Mesendoderm (in vitro differentiated cells): ENCODE measurements around the gene MIA3.

Source experiments
- DNase-seq: peaks from one replicate; pipeline ENCODE4 v3.0.0; 2013
- H2AK5ac ChIP-seq: 2 replicates; pipeline ENCODE4 v1.6.1; 2013; ENCODE audit warnings: low read length, inconsistent platforms
- H2BK120ac ChIP-seq: 2 replicates; pipeline ENCODE4 v1.6.1; 2013; ENCODE audit warnings: low read depth, mild to moderate bottlenecking, low read length, moderate library complexity, mixed read lengths
- H2BK15ac ChIP-seq: replicated peaks from 2 replicates; pipeline ENCODE4 v1.6.1; 2013; ENCODE audit warnings: low read depth, mild to moderate bottlenecking, moderate library complexity
- H2BK5ac ChIP-seq: 2 replicates; pipeline ENCODE4 v1.6.1; 2013; ENCODE audit warnings: low read length, inconsistent platforms
- H3K18ac ChIP-seq: 2 replicates; pipeline ENCODE4 v1.6.1; 2013; ENCODE audit warnings: mild to moderate bottlenecking, low read length, mixed read lengths
- H3K23ac ChIP-seq: one replicate; pipeline ENCODE4 v1.6.1; 2013; ENCODE audit warnings: low read length
- H3K27ac ChIP-seq: 2 replicates; pipeline ENCODE4 v1.5.1; 2013; ENCODE audit warnings: low read depth, mild to moderate bottlenecking, inconsistent platforms, low read length, moderate library complexity
- H3K27me3 ChIP-seq: 2 replicates; pipeline ENCODE4 v1.6.1; 2013; ENCODE audit warnings: low read length, control low read depth, mild to moderate bottlenecking, inconsistent platforms; ENCODE audit not compliant: insufficient read depth, poor library complexity
- H3K36me3 ChIP-seq: 2 replicates; pipeline ENCODE4 v1.6.1; 2013; ENCODE audit warnings: low read length, inconsistent platforms; ENCODE audit not compliant: control insufficient read depth, insufficient read depth
- H3K4ac ChIP-seq: one replicate; pipeline ENCODE4 v1.6.1; 2013; ENCODE audit warnings: low read depth, mild to moderate bottlenecking, low read length, moderate library complexity
- H3K4me1 ChIP-seq: 2 replicates; pipeline ENCODE4 v1.6.1; 2013; ENCODE audit warnings: low read depth, low read length, inconsistent platforms; ENCODE audit not compliant: control insufficient read depth
- H3K4me2 ChIP-seq: 2 replicates; pipeline ENCODE4 v1.6.1; 2013; ENCODE audit warnings: low read length
- H3K4me3 ChIP-seq: 2 replicates; pipeline ENCODE4 v1.5.1; 2013; ENCODE audit warnings: mild to moderate bottlenecking, low read length
- H3K56ac ChIP-seq: one replicate; pipeline ENCODE4 v1.6.1; 2013; ENCODE audit warnings: low read length
- H3K79me1 ChIP-seq: 2 replicates; pipeline ENCODE4 v1.6.1; 2013; ENCODE audit warnings: low read length, inconsistent platforms
- H3K79me2 ChIP-seq: 2 replicates; pipeline ENCODE4 v1.6.1; 2013; ENCODE audit warnings: mild to moderate bottlenecking, low read length; ENCODE audit not compliant: control insufficient read depth, insufficient read depth
- H3K9ac ChIP-seq: 2 replicates; pipeline ENCODE4 v1.6.1; 2013; ENCODE audit warnings: low read length, inconsistent platforms
- H4K5ac ChIP-seq: one replicate; pipeline ENCODE4 v1.6.1; 2013; ENCODE audit warnings: low read length
- H4K8ac ChIP-seq: one replicate; pipeline ENCODE4 v1.6.1; 2013; ENCODE audit warnings: low read depth, mild to moderate bottlenecking, control low read depth, low read length, moderate library complexity
- WGBS: extraction: QIAGEN DNeasy Blood & Tissue Kit; methylation state at CpG from one replicate; pipeline ENCODE4 v1.1.7; 2013; ENCODE audit warnings: low lambda C conversion rate, missing lambda C conversion rate; ENCODE audit not compliant: insufficient coverage; ENCODE audit errors: extremely low coverage; 5-methylcytosine and 5-hydroxymethylcytosine counted together

The MIA3 gene

DNA sequence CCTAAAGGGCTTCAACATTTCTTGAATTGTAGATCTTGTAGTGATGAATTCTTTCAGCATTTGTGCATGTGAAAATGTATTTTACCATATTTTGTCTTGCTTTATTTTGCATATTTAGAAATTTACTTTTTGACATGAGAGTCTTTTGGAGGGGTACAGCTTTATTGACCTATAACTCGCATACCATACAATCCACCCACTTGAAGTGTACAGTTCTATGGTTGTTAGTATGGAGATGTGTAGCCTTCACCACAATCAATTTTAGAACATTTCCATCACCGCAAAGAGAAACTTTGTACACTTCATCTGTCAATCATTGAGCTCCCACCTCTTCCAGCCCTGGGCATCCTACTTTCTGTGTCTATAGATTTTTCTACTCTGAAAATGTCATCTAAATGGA, 7.2 kb upstream of the MIA3 start:
- Histone ChIP-seq H3K4ac (no peak overlapping the region), H4K5ac (no peak overlapping the region), H3K27ac (no peak overlapping the region), H3K79me2 (no peaks in the 10 kb centered on the region), H3K23ac (no peak overlapping the region), H3K18ac (no peak overlapping the region), H3K79me1 (no peaks in the 10 kb centered on the region), H4K8ac (no peak overlapping the region), H3K56ac (no peak overlapping the region), H2AK5ac (no peak overlapping the region), H2BK15ac (no peak overlapping the region), H2BK120ac (no peak overlapping the region), H3K4me1 (no peaks in the 10 kb centered on the region), H3K4me3 (no peak overlapping the region), H3K27me3 (no peaks in the 10 kb centered on the region), H3K4me2 (no peak overlapping the region), H3K9ac (no peak overlapping the region), H2BK5ac (no peak overlapping the region), H3K36me3 (no peaks in the 10 kb centered on the region)
- no CpG with 5 or more reads among the region's 2 CpGs for WGBS
- no peak for DNase-seq

DNA sequence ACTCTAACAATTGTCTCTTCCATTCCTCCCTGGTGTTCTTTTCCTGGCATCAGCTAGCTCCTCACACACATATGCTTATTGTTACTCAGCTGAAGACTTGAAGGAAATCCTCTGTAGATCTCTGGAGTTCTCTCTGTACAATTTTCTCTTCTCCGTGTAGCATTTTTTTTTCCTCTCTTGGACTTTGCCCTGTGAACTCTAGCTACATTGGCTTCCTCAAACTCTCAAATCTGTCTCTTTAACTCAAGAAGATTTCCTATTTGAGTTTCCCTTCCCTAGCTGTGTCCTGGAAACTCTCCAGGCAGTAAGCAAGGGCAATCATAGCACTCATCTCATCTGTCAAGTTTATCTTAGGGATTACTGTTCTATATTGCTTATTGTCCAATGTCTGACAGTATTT, 4.3 kb upstream of the MIA3 start:
- Histone ChIP-seq H2BK5ac (no peak overlapping the region), H2BK15ac (no peak overlapping the region), H3K79me1 (no peaks in the 10 kb centered on the region), H3K27me3 (no peaks in the 10 kb centered on the region), H3K4me1 (no peaks in the 10 kb centered on the region), H3K4ac (no peak overlapping the region), H3K9ac (no peak overlapping the region), H3K27ac (no peak overlapping the region), H3K36me3 (no peaks in the 10 kb centered on the region), H3K4me2 (no peak overlapping the region), H3K79me2 (peaks cover 2% of the 10 kb centered on the region), H3K18ac (no peak overlapping the region), H4K8ac (no peak overlapping the region), H3K23ac (no peak overlapping the region), H3K4me3 (no peak overlapping the region), H2AK5ac (no peak overlapping the region), H3K56ac (no peak overlapping the region), H2BK120ac (no peak overlapping the region), H4K5ac (no peak overlapping the region)
- no peak for DNase-seq
- no CpG with 5 or more reads among the region's 1 CpG for WGBS

DNA sequence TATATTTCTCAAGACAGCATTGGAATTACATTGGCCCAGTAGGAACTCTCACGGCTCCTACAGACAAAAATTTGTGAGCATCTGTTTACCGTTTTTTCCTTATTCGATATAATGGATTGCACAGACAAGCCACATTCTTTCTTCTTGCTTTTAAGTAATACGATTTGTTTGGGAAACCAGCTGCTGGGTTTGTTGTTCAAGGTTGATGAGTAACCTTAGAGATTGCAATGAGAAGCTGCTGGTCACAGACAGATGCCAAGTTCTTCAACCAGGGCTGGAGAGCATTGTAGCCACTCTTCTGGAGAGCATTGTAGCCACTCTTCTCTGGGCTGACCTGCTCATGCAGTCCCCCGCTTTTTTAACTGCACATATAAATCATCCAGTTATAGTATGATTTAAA, 1.4 kb upstream of the MIA3 start:
- Histone ChIP-seq H4K5ac (no peak overlapping the region), H2BK15ac (no peak overlapping the region), H3K36me3 (peaks cover 1% of the 10 kb centered on the region), H3K9ac (no peak overlapping the region), H3K18ac (no peak overlapping the region), H2BK120ac (no peak overlapping the region), H3K56ac (no peak overlapping the region), H2AK5ac (no peak overlapping the region), H3K27ac (no peak overlapping the region), H3K79me1 (peaks cover 4% of the 10 kb centered on the region), H3K23ac (no peak overlapping the region), H3K4me2 (no peak overlapping the region), H3K4me1 (peaks cover 4% of the 10 kb centered on the region), H4K8ac (no peak overlapping the region), H3K4me3 (no peak overlapping the region), H3K4ac (no peak overlapping the region), H3K79me2 (peaks cover 12% of the 10 kb centered on the region), H2BK5ac (no peak overlapping the region), H3K27me3 (no peaks in the 10 kb centered on the region)
- WGBS = no CpG with 5 or more reads among the region's 5 CpGs
- peak; percentile 11 for DNase-seq

DNA sequence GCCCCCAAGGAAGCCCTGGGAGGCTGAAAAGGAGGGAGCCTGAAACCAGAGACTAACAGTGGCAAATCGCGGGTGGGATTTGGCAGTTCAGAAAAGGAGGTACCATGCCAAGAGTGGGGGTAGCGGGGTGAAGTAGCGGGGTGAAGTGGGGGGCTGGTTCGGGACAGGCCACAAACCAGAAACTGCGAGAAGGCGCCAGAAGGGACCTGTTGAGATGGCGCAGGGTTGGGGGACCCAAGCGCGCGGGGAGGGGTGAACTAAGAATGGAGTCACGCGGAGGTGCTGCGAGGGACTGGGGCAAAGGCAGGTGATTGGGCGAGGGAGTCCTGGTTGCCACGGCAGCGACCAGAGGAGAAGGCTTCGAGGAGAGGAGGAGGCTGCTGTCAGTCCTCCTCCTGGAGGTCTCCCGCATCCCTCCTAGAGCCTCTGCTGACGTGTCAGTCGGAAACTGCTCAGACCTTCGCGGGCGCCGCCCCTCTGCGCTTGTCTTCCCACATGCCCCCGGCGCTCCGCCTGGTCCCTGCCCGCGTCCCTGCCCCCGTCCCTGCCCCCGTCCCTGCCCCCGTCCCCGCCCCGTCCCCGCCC, 438 bp upstream of the MIA3 start:
- H3K27me3 ChIP-seq = no peaks in the 10 kb centered on the region

DNA sequence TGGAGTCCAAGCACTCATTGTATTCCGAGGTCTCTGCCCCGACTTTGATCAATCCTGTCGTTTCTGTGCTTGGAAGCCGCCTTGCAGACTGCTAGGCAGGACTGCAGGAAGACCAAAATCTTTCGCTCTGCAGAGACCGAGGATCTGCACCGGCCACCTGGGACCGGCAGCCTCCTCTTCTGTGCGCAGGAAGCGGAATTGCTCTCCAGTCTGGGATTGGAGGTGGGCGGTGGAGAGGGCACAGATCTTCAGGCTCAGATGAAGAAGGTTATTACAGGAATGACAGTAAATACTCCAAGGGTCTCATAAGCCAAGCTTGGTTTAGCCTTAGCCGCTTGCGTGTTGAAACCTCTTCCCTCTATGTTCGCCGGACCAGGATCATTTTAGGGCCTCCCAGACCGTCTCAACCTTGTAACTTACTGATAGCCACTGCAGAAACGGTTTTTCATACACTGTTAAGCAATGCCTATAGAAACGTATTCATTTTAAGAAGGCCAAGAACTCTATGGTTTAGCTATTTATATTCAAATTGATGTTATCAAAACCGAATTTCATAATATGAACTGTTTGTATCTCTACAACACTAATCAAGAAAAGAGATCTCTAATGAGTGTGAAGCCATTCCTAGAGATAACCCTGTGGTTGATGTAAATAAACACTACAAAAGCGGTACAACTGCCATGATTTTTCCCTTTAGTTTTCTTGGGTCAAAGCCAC, 1.1 kb downstream of the MIA3 start:
- Histone ChIP-seq H3K9ac (peak overlapping the region; percentile 77), H4K8ac (no peak overlapping the region), H3K4me3 (peak overlapping the region; percentile 82), H3K79me2 (peaks cover 12% of the 10 kb centered on the region), H2BK5ac (no peak overlapping the region), H2BK120ac (no peak overlapping the region), H3K4me2 (peak overlapping the region; percentile 51), H4K5ac (no peak overlapping the region), H3K79me1 (peaks cover 4% of the 10 kb centered on the region), H3K4me1 (peaks cover 4% of the 10 kb centered on the region), H3K18ac (no peak overlapping the region), H3K27me3 (no peaks in the 10 kb centered on the region), H2BK15ac (no peak overlapping the region), H3K27ac (no peak overlapping the region), H3K56ac (peak overlapping the region; percentile 93), H2AK5ac (no peak overlapping the region), H3K36me3 (peaks cover 1% of the 10 kb centered on the region), H3K4ac (no peak overlapping the region), H3K23ac (peak overlapping the region; percentile 87)
- no CpG with 5 or more reads among the region's 20 CpGs for WGBS
- peak; percentile 63 for DNase-seq

More for the DNA sequence above, 438 bp upstream of the MIA3 start:
- WGBS = no CpG with 5 or more reads among the region's 37 CpGs
- peaks cover 4% of the 10 kb centered on the region for H3K4me1 ChIP-seq
- peaks cover 12% of the 10 kb centered on the region for H3K79me2 ChIP-seq
- peak overlapping the region; percentile 51 for H3K4me3 ChIP-seq
- no peak overlapping the region for H2AK5ac ChIP-seq
- H4K5ac ChIP-seq = no peak overlapping the region
- DNase-seq = peak; percentile 99
- no peak overlapping the region for H3K23ac ChIP-seq
- H3K36me3 ChIP-seq = peaks cover 1% of the 10 kb centered on the region
- H4K8ac ChIP-seq = no peak overlapping the region
- H2BK120ac ChIP-seq = no peak overlapping the region
- H2BK15ac ChIP-seq = no peak overlapping the region
- H3K27ac ChIP-seq = no peak overlapping the region
- peak overlapping the region; percentile 72 for H3K9ac ChIP-seq
- no peak overlapping the region for H2BK5ac ChIP-seq
- no peak overlapping the region for H3K4ac ChIP-seq
- H3K79me1 ChIP-seq = peaks cover 4% of the 10 kb centered on the region
- peak overlapping the region; percentile 55 for H3K4me2 ChIP-seq
- H3K56ac ChIP-seq = peak overlapping the region; percentile 89
- peak overlapping the region; percentile 21 for H3K18ac ChIP-seq
